HG03159 (cell line): ENCODE measurements around the gene FCER2.

Experiments used
- ATAC-seq: cut with Tn5 transposase; IDR thresholded peaks from one replicate; pipeline ENCODE4 v1.9.1; 2021; ENCODE audit warnings: mild to moderate bottlenecking, moderate library complexity; ENCODE audit not compliant: unreplicated experiment

FCER2 gene

GRCh38 chr19:7679771-7680605, 21.9 kb downstream of the FCER2 start:
- no peak for ATAC-seq

- no peak for ATAC-seq
These were observed 22.8 kb downstream of the FCER2 start for GRCh38 chr19:7678971-7679751.

GRCh38 chr19:7677669-7678311, 24.1 kb downstream of the FCER2 start:
- ATAC-seq: no peak

- no peak for ATAC-seq
These were observed 25.1 kb downstream of the FCER2 start, which contains the start of gene MCEMP1 for GRCh38 chr19:7676854-7677253. MCEMP1 (plus strand) TSS chr19:7677090; CDS start chr19:7677121, 31 bp downstream.

- no peak for ATAC-seq
These were observed 25.6 kb downstream of the FCER2 start for GRCh38 chr19:7676376-7676775.

GRCh38 chr19:7674010-7675005, 27.6 kb downstream of the FCER2 start:
- ATAC-seq: no peak

- no peak for ATAC-seq
These were observed 29.4 kb downstream of the FCER2 start for GRCh38 chr19:7672522-7672921.

GRCh38 chr19:7670790-7671189, 31.1 kb downstream of the FCER2 start:
- ATAC-seq: no peak

GRCh38 chr19:7670150-7670783, 31.7 kb downstream of the FCER2 start:
- ATAC-seq: no peak

GRCh38 chr19:7669641-7670040, 32.3 kb downstream of the FCER2 start:
- no peak for ATAC-seq

- no peak for ATAC-seq
These were observed 33.1 kb downstream of the FCER2 start, which contains the start of gene RETN for GRCh38 chr19:7668842-7669241. RETN (plus strand) TSS chr19:7669049; CDS start chr19:7669327, 278 bp downstream.

- ATAC-seq: no peak
These were observed 36.9 kb downstream of the FCER2 start for GRCh38 chr19:7665076-7665475.

GRCh38 chr19:7663706-7664105, 38.2 kb downstream of the FCER2 start:
- ATAC-seq: no peak

GRCh38 chr19:7662657-7663056, 39.3 kb downstream of the FCER2 start:
- no peak for ATAC-seq

GRCh38 chr19:7661744-7662538, 40.0 kb downstream of the FCER2 start:
- no peak for ATAC-seq

GRCh38 chr19:7658219-7658686, 43.7 kb downstream of the FCER2 start:
- peak; percentile 76 for ATAC-seq

- ATAC-seq: no peak
These were observed 44.7 kb downstream of the FCER2 start for GRCh38 chr19:7657131-7657751.

GRCh38 chr19:7655581-7655980, 46.4 kb downstream of the FCER2 start:
- ATAC-seq: no peak
